ENCODE measurements around the gene MFSD1.

DNA sequence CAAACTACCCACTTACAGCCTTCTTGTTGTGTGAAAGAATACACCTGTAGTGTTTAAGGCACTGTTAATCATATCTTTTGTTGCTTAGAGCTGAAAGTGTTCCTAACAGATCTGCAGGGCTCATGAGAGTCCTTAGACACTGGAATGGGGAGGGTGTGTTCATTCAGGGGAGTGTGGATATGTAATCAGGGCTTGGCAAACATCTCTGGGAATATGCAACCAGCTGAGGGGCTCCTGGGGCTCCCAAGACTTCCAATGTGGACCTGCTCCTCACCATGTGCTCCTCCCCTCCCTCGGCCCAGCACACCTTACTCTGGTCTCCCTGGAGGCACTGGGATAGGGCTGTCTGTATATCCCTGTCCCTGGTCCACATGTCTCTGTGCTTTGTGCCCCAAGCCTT, 30.3 kb upstream of the MFSD1 start:
- TF ChIP-seq, protein P1, sequence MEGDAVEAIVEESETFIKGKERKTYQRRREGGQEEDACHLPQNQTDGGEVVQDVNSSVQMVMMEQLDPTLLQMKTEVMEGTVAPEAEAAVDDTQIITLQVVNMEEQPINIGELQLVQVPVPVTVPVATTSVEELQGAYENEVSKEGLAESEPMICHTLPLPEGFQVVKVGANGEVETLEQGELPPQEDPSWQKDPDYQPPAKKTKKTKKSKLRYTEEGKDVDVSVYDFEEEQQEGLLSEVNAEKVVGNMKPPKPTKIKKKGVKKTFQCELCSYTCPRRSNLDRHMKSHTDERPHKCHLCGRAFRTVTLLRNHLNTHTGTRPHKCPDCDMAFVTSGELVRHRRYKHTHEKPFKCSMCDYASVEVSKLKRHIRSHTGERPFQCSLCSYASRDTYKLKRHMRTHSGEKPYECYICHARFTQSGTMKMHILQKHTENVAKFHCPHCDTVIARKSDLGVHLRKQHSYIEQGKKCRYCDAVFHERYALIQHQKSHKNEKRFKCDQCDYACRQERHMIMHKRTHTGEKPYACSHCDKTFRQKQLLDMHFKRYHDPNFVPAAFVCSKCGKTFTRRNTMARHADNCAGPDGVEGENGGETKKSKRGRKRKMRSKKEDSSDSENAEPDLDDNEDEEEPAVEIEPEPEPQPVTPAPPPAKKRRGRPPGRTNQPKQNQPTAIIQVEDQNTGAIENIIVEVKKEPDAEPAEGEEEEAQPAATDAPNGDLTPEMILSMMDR (IDR thresholded peaks at IDR 0.05) = no peak
- TF ChIP-seq POLR2A (IDR thresholded peaks at IDR 0.05) = no peak
